NOMO-1 treated with DMSO at 0.1 percent for 48 hours (cell line): Measurements from ENCODE around the gene GTSE1.
A peak's percentile ranks its signal among the peaks of the same experiment; 100 is the strongest.

Source experiments
- DNase-seq: peaks from one replicate; lab custom pipeline; 2025; ENCODE audit not compliant: unreplicated experiment; lab: John Stamatoyannopoulos, UW

Gene GTSE1

DNA sequence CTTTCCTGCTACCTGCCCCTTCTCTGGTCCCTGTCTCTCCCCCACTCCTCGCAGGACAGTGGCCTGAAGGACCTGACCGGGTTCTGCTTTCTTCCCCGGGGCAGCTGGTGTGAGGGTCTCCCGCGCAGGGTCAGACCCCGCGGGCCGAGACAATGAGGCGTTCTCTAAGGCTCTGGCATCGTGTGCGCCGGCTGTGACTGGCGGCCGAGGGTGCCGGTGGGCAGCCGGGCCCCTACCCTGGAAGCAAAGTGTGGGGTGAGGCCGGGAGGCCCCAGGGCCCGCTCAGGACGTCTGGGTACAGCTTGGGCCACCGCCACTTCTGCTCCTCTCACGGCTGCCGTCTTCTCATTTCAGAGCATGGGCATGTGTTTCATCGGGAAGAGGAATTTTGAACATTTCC lies 55.1 kb downstream of the GTSE1 start:
- no peak for DNase-seq

DNA sequence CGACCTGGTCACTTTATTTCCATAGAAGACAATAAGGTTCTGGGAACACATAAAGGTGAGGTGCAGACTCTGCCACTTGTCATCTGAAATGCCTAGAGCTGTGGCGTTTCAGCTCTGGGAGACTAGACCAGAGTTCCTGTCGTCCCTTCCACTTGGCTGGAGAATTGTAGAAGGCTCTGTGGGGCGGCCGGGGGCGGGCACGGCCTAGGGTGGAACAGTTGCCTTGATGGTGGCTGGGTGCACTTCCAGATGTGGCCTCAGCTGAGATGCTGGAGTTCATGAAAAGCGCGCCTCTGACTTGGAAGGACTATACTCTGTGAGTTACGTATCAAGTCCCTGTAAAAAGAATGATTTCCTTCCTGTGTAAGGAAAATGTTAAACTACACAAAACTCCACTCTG lies 55.6 kb downstream of the GTSE1 start:
- DNase-seq = no peak

DNA sequence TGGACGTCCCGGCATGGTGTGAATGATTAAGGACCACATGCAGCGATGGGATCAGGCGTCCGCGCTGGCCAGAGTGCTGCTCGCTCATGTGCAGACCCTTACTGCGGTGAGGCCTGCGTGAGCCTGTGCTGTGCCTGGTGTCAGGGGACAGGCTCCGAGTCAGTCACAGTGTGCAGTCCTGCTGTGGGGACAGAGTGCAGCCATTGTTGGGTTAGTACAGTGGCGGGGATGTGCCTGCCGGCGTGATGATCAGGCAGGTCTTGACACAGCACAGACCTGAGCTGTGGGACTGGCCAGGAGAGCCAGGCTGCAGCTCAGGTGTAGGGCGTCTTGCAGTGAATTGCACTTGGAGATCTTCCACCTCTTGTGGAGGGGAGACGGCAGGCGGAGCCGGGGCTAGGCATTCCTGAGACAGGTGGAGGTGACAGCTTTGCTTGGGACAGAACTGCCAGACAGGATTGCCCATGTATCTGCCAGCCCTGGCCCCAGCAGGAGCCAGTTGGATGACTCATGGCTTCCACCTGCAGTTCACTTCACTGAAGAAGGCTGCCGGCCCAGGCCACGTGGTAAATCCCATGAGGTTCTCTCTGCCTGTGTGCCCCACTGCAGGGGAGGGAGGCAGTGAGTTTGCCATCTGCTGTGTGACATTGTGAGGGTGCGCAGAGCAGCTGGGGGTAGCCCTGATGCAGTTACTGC lies 56.2 kb downstream of the GTSE1 start:
- DNase-seq = no peak

DNA sequence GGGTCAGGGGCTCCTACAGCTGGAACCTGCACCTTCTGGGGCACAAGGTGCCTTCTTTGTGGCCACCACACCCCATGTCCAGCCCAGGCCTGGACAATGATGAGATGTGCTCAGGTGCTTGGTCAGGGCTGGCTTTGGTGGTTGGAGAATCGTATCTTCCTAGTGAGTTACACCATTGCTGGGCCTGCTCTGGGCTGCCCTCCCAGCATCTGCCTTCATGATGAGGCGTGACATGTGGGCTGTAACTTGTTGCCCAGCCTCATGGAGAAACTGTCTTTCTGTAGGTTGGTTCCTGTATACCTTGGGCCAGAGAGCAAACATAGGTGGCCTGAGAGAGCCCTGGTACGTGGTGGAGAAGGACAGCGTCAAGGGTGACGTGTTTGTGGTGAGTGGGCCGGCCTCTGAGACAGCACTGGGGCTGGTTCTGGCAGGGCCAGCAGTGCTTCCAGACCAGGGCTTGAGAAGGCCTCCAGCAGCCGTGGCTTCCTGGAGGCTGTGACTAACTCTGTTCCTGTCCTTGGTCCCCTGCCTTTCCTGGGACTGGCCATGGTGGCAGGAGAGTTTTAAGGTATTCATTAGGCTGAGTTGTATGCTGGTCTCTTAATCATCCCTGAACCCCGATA lies 56.9 kb downstream of the GTSE1 start:
- no peak for DNase-seq

DNA sequence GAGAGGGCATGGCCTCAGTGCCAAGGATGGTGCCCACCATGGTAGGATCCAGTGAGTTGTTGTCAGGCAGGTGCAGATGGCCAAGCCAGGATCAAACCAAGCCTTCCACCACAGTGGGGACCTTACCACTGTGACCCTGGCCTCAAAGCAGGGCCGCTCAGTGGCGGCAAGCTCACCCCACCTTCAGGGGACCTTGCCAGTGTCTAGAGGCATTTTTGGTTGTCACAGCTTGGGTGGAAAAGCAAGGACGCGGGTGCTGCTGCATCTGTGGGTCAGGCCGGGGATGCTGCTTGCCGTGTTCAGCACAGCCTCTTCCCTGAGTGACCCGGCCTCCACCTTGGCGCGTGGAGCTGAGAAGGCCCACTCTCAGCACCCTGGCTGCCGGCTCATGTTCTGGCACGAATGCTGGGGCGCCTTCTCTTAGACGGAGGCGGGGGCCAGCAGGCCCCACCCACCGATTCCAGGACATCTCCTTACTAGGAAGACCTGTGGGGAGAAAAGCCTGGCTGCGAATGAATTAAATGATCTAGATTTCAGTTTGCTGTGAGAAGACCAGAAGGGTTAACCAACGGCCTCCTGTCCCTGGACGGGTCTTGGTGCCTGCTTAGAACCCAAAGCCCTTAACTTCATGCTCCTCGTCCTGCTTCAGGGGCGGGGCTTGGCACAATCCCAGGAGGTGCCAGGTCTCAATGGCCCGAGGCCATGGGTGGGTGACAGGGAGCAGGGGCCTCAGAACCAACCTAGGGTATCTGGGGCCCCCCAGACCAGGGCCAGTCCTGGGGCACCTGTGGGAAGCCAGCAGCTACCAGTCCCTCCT lies 57.7 kb downstream of the GTSE1 start:
- DNase-seq = no peak

DNA sequence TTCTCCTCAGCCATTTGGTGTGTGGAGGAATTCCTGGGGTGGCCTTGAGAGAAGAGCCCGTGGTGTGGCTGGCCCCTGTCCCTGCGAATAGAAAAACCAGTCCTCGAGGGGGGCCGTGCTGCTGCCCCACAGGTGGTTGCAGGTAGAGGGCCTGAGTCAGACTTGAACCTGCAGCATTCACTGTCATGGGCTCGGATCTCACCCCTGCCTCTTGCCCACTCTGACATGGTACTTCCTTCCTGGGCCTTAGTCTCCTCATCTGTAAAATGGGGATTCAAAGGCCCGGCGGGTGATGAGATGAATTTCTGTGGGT lies 58.3 kb downstream of the GTSE1 start:
- no peak for DNase-seq

DNA sequence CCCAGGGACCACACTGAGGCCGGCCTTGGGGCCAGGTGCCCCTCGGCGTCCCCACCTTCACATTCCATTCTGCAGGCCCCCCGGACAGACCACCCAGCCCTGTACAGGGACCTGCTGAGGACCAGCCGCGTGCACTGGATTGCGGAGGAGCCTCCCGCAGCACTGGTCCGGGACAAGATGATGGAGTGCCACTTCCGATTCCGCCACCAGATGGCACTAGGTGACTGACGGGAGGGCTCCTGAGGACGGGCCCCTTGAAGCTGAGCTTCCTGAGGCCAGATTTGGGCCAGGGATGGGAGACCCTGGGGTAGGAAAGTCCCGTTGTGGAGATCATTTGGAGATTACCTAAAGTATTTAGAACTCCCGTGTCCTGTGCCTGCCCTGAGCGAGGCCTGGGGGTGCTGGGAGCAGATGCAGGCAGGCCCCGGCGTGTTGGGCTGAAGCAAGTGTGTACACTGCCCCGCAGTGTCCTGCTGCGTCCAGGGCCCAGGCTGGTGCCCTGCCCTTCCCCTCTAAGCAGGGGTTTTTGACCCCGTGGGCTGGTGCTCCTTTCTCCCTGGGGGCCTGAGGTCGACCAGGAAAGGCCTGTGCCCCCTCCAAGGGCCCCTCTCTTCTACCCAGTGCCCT lies 58.8 kb downstream of the GTSE1 start:
- peak; percentile 41 for DNase-seq

DNA sequence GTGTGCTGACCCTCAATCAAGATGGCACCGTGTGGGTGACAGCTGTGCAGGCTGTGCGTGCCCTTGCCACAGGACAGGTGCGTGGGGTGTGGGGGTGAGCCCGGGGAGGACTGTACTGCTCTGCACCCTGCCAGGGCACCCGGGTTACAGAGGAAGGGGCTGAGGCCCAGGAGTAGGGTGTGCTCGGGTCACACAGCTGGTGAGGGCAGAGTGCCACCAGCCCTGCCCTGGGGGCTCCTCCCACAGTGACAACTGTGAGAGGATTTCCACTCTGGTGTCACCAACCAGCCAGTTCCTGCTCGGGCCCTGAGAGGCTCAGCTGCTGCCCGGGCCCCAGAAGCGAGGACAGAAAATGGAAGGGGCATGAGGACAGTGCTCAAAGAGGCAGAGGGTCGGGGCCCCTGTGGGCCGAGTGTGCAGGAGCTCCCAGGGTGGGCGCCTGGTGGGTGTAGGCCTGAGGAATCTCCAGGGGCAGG lies 59.4 kb downstream of the GTSE1 start:
- DNase-seq = no peak

DNA sequence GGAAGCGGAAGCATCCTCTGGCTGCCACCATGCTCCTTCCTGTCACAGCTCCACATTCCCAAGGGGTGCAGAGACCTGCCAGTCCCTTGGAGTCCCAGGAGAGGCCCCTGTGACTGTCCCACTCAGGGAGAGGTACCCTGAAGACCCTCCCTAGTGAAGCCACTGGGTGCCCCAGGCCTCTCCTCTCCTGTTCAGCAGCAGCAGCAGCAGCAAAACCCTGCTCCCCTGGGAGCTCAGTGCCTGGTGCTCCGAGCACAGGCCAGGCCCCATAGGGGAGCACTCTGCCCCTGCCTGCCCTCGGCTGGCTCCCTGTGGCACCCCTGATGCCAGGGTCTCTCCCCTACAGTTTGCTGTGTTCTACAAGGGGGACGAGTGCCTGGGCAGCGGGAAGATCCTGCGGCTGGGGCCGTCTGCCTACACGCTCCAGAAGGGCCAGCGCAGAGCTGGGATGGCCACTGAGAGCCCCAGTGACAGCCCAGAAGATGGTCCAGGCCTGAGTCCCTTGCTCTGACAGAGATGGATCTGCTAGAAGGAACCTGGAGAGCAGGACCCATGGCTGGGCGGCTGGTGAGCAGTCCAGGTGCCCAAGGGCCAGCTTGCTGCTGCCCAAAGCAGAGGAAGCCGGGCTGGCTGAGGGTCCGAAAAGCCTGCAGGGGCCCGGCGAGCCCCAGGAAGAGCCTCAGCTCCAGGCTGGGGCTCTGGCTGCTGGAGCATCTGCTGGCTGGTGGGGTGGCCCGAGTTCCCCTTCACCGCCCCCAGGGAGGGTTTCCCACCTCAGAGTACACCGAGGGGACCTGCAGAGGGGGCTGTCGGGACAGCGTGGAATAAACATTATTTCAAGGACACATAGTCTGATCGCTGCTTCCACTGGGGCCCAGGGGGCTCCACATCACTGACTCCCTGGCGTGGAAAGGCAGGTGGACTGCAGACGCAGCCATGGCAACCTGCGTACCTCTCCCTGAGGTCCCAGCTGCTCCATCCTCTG lies 60.1 kb downstream of the GTSE1 start:
- DNase-seq = no peak

DNA sequence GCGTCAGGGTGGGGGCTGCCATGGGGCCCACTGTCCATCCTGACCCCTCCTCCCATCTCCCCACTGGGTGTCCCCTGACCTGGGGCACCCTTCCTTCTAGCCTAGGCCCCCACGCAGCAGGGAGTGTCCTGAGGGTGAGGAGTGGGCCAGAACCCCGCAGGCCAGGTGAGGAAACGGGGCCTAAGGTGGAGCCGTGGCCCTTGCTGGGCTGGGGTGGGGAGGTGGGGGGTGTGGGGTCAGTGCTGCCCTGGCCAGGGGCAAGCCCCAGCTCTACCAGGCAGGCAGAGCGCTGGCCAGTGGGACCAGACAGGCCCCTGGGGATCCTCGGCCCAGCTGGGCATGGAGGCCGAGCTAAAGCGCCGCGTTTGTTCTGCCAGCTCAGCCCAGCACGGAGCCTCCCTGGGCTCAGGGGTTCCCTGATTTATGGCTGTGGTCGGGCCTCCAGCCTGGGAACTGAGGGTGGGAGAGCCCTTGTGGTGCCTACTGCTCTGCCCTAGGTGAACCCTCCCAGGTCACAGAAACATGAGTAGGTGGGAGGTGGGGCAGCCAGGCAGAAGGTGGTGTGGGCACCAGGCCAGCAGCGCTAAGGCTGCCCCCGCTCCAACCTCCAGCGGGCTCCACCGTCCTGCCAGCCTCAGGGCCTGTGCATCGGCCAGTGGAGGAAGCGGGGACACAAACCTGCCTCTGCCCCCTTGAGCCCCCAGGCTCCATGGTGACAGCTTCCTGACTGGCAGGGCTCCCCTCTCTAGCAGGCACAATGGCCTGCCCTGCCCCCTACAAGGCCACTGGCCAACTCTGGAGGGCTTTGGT lies 61.2 kb downstream of the GTSE1 start:
- no peak for DNase-seq

DNA sequence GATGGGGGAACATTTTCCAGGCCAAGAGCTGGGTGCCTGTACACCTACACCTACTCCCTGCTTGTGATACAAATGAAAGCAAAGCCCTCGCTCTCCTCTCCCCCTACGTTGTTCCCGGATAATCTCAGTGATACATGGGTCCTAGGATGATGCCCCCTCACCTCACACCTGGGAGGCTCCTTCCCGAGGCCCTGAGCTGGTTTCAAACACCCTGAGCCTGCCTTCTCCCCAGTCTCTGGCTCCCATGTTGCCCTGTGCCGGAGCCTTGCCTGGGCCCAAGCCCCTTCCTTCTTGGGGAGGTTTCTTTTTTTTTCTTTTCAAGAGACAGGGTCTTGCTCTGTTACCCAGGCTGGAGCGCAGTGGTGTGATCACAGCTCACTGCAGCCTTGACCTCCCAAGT lies 62.1 kb downstream of the GTSE1 start:
- DNase-seq = no peak

DNA sequence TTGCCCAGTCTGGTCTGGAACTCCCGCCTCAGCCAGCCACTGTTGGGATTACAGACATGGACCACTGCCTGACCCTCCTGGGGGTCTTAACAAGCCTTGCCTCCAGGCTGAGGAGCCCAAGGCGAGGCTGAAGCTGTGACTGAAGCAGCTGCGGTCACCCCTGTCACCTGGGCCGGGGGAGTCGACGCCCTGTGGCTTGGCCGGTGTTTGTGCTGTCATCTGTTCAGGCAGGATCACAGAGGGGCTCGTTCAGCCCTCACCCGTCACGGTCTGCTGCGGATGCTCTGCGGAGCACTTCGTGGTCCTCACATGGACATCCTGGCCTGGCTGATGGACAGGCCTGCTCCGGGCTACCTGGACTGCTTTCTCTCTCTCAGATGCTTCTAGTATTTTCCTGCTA lies 62.7 kb downstream of the GTSE1 start:
- no peak for DNase-seq

DNA sequence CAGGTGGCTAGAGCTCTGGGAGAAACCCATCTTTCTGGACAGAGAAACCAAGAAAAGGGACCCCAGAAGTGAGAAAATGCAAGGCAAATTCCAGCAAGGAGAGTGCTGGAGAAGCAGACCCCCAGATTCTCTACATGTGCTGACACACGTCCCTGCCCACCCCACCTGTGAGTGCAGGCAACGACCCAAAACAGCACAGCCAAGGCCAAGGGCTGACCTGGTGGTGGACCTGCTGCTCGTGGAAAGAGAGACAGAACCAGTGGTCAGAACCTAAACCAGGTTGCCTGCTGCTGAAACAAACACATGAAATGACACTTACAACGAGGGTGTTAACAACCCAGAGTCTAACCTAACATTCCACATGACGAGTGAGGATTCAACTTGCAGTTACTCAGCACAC lies 63.4 kb downstream of the GTSE1 start:
- DNase-seq = no peak

DNA sequence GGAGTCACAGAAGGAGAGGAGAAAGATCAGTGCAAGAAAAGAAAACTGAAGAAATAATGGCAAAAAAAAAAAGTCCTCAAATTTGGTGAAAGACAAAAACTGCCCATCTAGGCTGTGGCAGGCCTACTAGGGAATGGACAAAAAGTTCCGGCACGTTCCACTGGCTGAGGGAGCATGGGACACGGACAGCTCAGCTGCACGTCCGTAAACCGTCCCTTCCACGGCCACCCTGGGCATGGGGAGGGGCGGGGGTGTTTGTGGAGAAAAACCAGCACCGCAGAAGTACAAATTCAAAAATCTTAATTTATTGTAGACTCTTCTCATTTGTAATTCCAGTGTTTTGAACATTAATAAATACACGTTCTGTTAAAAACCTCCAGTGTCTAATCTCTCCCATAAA lies 64.2 kb downstream of the GTSE1 start:
- no peak for DNase-seq

DNA sequence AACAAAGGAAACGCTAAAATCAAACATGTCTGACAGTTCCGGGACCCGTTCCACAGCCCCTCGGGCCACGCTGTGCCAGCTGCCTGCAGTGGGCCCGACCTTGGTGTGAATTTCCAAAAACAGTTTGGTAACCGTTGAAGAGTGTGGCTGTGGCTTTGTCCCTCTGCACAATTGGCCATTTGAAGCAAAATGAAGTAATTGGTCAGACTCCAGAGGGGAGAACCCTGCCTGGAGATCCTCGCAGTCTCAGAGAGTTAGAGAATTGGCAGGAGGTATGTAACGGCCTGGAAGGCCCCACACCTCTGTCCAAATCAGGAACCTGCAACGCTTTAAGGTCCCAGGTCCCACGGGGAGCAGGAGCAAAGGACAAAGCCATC lies 65.1 kb downstream of the GTSE1 start:
- no peak for DNase-seq

DNA sequence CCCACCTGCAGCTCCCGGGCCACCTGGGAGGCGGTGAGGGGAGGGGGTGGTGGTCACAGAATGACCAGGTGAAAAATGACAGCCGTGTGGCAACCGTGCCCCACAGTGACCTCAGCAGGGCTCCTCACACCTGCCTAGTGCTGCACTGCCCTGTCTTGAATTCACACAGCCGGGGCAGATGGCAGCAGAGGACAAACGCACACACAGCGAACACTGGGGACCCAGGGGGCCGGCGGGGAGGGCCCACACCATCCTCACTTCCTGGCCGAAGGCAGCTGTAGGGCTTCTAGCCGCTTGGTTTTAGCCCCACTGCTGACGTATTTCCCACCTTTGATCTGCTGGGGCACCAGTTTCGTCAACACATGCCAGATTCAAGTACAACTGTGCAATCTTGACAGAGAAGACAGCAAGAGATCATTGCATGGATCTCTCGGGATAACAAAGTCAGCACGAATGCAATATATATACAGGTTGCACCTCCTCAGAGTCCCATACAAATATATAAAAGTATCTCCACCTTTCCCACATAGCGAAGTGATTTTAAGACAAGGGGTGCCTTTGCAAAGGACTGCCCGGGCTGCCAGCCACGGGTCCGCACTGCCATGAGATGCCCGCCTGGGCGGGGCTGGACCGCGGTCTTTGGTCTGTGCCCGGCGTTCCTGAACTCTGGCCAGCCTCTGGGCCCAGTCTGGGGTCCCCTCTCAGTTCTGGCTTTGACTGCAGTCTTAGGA lies 65.7 kb downstream of the GTSE1 start:
- no peak for DNase-seq

DNA sequence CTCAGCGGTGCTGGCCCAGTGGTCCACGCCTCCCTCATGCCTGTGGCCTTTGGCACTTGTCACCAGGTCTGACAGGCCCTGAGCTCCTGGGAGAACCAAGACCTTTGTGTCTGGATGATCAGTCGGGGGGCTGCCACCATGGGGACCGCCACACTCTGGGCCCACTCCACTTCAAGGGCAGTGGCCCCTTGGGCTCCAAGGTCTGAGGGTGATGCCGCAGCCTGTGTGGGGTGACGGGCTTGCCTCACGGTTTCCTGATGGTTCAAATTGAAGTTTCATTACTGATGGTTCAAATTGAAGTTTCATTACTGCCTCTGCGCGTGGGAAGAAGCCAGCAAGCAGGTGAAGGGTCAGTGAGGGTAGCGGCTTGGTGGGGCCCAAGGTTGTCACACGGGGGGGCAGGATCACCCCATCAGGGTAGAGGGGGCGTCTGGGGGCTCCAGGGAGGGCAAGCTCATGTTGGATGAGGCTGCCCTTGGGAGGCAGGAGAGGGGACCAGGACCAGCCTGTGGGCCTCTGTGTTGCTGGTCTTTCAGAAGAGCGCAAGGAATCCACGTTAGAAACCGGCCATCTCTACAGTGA lies 66.4 kb downstream of the GTSE1 start:
- DNase-seq = no peak

DNA sequence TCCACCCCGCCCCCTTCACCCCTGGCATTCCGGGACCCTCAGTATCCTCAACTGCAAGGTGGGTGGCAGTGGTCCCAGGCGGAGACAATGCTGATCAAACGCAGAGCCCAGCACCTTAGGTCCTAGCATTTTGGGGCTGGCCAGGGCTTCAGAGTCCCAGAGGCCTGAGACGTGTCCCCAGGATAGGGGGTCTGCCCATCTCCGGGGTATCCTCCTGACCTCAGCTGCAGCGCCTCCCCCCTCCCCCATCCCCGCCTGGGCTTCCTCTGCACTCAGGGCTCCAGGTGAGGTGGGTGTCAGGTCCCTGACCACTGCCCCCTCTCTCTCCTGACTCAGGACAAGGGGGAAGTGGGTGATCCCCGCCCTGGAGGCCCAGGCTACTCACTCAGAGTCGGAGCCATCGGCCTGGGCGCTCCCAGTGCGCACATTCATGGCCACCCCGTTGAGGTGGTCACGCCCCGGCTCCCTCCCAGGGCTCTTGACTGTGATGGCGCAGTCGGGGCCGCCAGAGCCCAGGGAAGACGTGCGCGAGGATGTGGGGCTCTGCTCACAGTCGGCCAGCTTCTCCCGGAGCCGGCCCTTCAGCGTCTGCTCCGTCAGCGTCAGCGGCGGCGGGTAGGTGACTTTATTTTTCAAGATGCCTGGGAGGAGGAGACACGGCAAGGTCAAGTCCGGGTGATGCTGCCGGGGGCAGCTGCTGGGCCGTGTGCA lies 67.1 kb downstream of the GTSE1 start:
- DNase-seq = no peak
